HepG2 (cell line): ENCODE data around the gene LRRFIP2. TPM values are rescaled to one million over a fixed set of nuclear protein-coding genes. Genes with fewer than 3 reads are reported as not detected.

Experiments
- CENPX ChIP-seq: sonication (generic); formaldehyde crosslinking; IDR thresholded peaks from 2 replicates; pipeline ENCODE4 v1.9.0; 2021; ENCODE audit warnings: mild to moderate bottlenecking, missing genetic modification reagents, moderate library complexity
- DNMT3B ChIP-seq: conservative IDR thresholded peaks from 2 replicates; pipeline ENCODE4 v1.6.1; 2016; ENCODE audit warnings: missing biosample characterization, control low read depth
- HDAC1 ChIP-seq: sonication (generic); formaldehyde crosslinking; IDR thresholded peaks from 2 replicates; pipeline ENCODE4 v1.5.1; 2020; ENCODE audit warnings: mild to moderate bottlenecking, missing genetic modification reagents
- HOXA9 ChIP-seq: sonication (generic); formaldehyde crosslinking; IDR thresholded peaks from 2 replicates; pipeline ENCODE4 v1.8.1; 2022; ENCODE audit warnings: missing genetic modification reagents, mild to moderate bottlenecking, moderate library complexity, borderline replicate concordance
- NFRKB ChIP-seq: fragments of 450-650 bp; IDR thresholded peaks from 2 replicates; pipeline ENCODE4 v1.6.1; 2017
- NR2F6 ChIP-seq, 2 experiments: IDR thresholded peaks; 2 replicates each; pipeline ENCODE4 v1.6.1; 2016; ENCODE audit warnings: antibody characterized with exemption in 1 of 2, mild to moderate bottlenecking in 1 of 2
- PHF20 ChIP-seq: sonication (generic); formaldehyde crosslinking; IDR thresholded peaks from 2 replicates; pipeline ENCODE4 v1.5.0; 2020; ENCODE audit warnings: mild to moderate bottlenecking, missing genetic modification reagents
- POLR2AphosphoS2 ChIP-seq: IDR thresholded peaks from 2 replicates; pipeline ENCODE4 v1.6.1; 2011; ENCODE audit warnings: low read depth, low read length, improper control_type of control experiment
- RAD21 ChIP-seq: fragments of 450-650 bp; formaldehyde crosslinking; IDR thresholded peaks from 2 replicates; pipeline ENCODE4 v1.5.0; 2020; ENCODE audit warnings: mild to moderate bottlenecking
- TBX3 ChIP-seq: fragments of 450-650 bp; IDR thresholded peaks from 2 replicates; pipeline ENCODE4 v1.6.1; 2017; ENCODE audit warnings: antibody characterized with exemption, mild to moderate bottlenecking, inconsistent platforms, borderline replicate concordance
- ZFP36 ChIP-seq: fragments of 150-350 bp; IDR thresholded peaks from 2 replicates; pipeline ENCODE4 v1.6.1; 2018; ENCODE audit warnings: borderline replicate concordance, low read length, low read depth; ENCODE audit not compliant: partially characterized antibody
- ZFP82 ChIP-seq: sonication (generic); formaldehyde crosslinking; IDR thresholded peaks from 2 replicates; pipeline ENCODE4 v1.5.1; 2020; ENCODE audit warnings: mild to moderate bottlenecking, missing genetic modification reagents, borderline replicate concordance
- ZIK1 ChIP-seq: sonication (generic); formaldehyde crosslinking; IDR thresholded peaks from 2 replicates; pipeline ENCODE4 v1.5.0; 2020; ENCODE audit warnings: mild to moderate bottlenecking, low read depth, missing genetic modification reagents, borderline replicate concordance
- ZNF136 ChIP-seq: sonication (generic); formaldehyde crosslinking; IDR thresholded peaks from 2 replicates; pipeline ENCODE4 v1.8.1; 2022; ENCODE audit warnings: low read depth, mild to moderate bottlenecking, moderate library complexity, missing genetic modification reagents
- ZNF432 ChIP-seq: sonication (generic); formaldehyde crosslinking; IDR thresholded peaks from 2 replicates; pipeline ENCODE4 v1.5.0; 2020; ENCODE audit warnings: missing genetic modification reagents, mild to moderate bottlenecking, borderline replicate concordance
- ZNF446 ChIP-seq: sonication (generic); formaldehyde crosslinking; IDR thresholded peaks from 2 replicates; pipeline ENCODE4 v1.5.0; 2020; ENCODE audit warnings: mild to moderate bottlenecking, missing genetic modification reagents
- ZNF678 ChIP-seq: sonication (generic); formaldehyde crosslinking; IDR thresholded peaks from 2 replicates; pipeline ENCODE4 v1.4.0; 2020; ENCODE audit warnings: mild to moderate bottlenecking, missing genetic modification reagents
- ZNF737 ChIP-seq: sonication (generic); formaldehyde crosslinking; IDR thresholded peaks from 2 replicates; pipeline ENCODE4 v1.5.0; 2020; ENCODE audit warnings: missing genetic modification reagents, mild to moderate bottlenecking, borderline replicate concordance
- polyA plus RNA-seq, 8 experiments: library from polyadenylated mRNA; depleted of rRNA in 3 of 8; stranded (reverse) in 7 of 8; unstranded in 1 of 8; fragments of >200 nt; fragmentation: Illumina TruSeq in 4 of 8; extraction: Trizol in 4 of 8; gene quantifications; 2 replicates each; pipeline versions ENCODE4 v1.2.1 to v1.2.3, GENCODE V29; 2011 to 2016; ENCODE audit warnings: low read depth in 4 of 8, missing spikeins in 1 of 8, mixed read lengths in 1 of 8; ENCODE audit not compliant: insufficient read depth in 1 of 8
- total RNA-seq, 5 experiments: library from RNA; depleted of rRNA; stranded (reverse); fragments of >200 nt; fragmentation: Illumina TruSeq; extraction: Trizol; gene quantifications; 2 replicates each; pipeline ENCODE4 v1.2.3, GENCODE V29; 2016; ENCODE audit warnings: low read depth in 1 of 5
- TF ChIP-seq, protein P1 (sequence below): IDR thresholded peaks from 2 replicates; pipeline ENCODE4 v1.6.1; 2016; ENCODE audit warnings: missing biosample characterization, missing genetic modification reagents, low read depth
- TF ChIP-seq, protein P2 (sequence below): sonication (generic); formaldehyde crosslinking; IDR thresholded peaks from 2 replicates; pipeline ENCODE4 v1.5.0; 2020; ENCODE audit warnings: mild to moderate bottlenecking, low read depth, missing genetic modification reagents, borderline replicate concordance
- TF ChIP-seq, protein P3 (sequence below): sonication (generic); formaldehyde crosslinking; IDR thresholded peaks from 2 replicates; pipeline ENCODE4 v1.4.0; 2020; ENCODE audit warnings: low read depth, mild to moderate bottlenecking, missing genetic modification reagents
- TF ChIP-seq, protein P4 (sequence below): sonication (generic); formaldehyde crosslinking; IDR thresholded peaks from 2 replicates; pipeline ENCODE4 v1.4.0; 2020; ENCODE audit warnings: missing genetic modification reagents
- TF ChIP-seq, protein P5 (sequence below): sonication (generic); formaldehyde crosslinking; IDR thresholded peaks from 2 replicates; pipeline ENCODE4 v1.9.0; 2021; ENCODE audit warnings: missing genetic modification reagents, mild to moderate bottlenecking, borderline replicate concordance
- TF ChIP-seq, protein P6 (sequence below): sonication (generic); formaldehyde crosslinking; IDR thresholded peaks from 2 replicates; pipeline ENCODE4 v1.4.0; 2020; ENCODE audit warnings: missing genetic modification reagents

The LRRFIP2 gene
- total and polyA plus RNA-seq, 2 of the 13 experiments (the other 11 are each of a cell fraction or from before 2014, with no cell fraction given) = 13.5 to 32.2 TPM

DNA sequence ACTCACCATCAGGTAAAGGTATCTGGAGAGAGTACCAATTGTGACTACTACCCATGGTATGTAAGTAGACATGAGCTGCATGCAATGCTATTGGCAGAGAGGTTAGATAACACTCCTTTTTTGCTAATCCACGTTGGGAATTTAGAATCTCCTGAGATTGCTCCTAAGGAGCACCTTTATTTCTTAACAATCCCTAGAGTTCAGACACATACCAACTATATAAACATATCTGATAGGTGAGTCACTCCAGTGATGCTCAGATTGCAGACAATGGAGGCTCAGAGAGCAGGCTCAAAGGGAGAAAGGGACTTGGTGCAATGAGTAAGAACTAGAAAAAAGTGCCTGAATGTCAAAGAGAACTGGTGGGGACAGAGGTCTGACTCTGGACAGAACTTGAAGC, 47.0 kb upstream of the LRRFIP2 start (continued):
- TF ChIP-seq, protein P1, sequence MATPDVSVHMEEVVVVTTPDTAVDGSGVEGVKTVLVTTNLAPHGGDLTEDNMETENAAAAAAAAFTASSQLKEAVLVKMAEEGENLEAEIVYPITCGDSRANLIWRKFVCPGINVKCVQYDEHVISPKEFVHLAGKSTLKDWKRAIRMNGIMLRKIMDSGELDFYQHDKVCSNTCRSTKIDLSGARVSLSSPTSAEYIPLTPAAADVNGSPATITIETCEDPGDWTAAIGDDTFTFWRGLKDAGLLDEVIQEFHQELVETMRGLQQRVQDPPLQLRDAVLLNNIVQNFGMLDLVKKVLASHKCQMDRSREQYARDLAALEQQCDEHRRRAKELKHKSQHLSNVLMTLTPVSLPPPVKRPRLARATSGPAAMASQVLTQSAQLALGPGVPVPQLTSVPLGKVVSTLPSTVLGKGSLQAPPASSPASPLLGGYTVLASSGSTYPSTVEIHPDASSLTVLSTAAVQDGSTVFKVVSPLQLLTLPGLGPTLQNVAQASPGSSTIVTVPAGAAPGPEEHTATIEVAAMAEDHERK (CRISPR knock-in tag) = no peak
- TF ChIP-seq HOXA9 (CRISPR knock-in tag) (no peak), CENPX (CRISPR knock-in tag) (no peak), NR2F6 (IDR thresholded peaks at IDR 0.05) (no peak), NR2F6 (CRISPR knock-in tag; IDR thresholded peaks at IDR 0.05) (no peak), ZNF432 (CRISPR knock-in tag) (no peak), ZFP82 (CRISPR knock-in tag) (no peak), ZNF678 (no peak), ZIK1 (no peak), RAD21 (CRISPR knock-in tag) (no peak), ZNF136 (CRISPR knock-in tag) (no peak), TBX3 (no peak), DNMT3B (CRISPR knock-in tag) (no peak), NFRKB (no peak), PHF20 (no peak), ZNF737 (CRISPR knock-in tag) (no peak), ZFP36 (no peak), ZNF446 (CRISPR knock-in tag) (no peak), POLR2AphosphoS2 (no peak), HDAC1 (CRISPR knock-in tag) (no peak)
- TF ChIP-seq, protein P2, sequence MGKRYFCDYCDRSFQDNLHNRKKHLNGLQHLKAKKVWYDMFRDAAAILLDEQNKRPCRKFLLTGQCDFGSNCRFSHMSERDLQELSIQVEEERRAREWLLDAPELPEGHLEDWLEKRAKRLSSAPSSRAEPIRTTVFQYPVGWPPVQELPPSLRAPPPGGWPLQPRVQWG (CRISPR knock-in tag) = no peak
- TF ChIP-seq, protein P3, sequence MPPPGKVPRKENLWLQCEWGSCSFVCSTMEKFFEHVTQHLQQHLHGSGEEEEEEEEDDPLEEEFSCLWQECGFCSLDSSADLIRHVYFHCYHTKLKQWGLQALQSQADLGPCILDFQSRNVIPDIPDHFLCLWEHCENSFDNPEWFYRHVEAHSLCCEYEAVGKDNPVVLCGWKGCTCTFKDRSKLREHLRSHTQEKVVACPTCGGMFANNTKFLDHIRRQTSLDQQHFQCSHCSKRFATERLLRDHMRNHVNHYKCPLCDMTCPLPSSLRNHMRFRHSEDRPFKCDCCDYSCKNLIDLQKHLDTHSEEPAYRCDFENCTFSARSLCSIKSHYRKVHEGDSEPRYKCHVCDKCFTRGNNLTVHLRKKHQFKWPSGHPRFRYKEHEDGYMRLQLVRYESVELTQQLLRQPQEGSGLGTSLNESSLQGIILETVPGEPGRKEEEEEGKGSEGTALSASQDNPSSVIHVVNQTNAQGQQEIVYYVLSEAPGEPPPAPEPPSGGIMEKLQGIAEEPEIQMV (CRISPR knock-in tag) = no peak
- TF ChIP-seq, protein P4, sequence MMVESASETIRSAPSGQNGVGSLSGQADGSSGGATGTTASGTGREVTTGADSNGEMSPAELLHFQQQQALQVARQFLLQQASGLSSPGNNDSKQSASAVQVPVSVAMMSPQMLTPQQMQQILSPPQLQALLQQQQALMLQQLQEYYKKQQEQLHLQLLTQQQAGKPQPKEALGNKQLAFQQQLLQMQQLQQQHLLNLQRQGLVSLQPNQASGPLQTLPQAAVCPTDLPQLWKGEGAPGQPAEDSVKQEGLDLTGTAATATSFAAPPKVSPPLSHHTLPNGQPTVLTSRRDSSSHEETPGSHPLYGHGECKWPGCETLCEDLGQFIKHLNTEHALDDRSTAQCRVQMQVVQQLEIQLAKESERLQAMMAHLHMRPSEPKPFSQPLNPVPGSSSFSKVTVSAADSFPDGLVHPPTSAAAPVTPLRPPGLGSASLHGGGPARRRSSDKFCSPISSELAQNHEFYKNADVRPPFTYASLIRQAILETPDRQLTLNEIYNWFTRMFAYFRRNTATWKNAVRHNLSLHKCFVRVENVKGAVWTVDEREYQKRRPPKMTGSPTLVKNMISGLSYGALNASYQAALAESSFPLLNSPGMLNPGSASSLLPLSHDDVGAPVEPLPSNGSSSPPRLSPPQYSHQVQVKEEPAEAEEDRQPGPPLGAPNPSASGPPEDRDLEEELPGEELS (CRISPR knock-in tag) = no peak
- TF ChIP-seq, protein P5, sequence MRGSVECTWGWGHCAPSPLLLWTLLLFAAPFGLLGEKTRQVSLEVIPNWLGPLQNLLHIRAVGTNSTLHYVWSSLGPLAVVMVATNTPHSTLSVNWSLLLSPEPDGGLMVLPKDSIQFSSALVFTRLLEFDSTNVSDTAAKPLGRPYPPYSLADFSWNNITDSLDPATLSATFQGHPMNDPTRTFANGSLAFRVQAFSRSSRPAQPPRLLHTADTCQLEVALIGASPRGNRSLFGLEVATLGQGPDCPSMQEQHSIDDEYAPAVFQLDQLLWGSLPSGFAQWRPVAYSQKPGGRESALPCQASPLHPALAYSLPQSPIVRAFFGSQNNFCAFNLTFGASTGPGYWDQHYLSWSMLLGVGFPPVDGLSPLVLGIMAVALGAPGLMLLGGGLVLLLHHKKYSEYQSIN = no peak
- TF ChIP-seq, protein P6, sequence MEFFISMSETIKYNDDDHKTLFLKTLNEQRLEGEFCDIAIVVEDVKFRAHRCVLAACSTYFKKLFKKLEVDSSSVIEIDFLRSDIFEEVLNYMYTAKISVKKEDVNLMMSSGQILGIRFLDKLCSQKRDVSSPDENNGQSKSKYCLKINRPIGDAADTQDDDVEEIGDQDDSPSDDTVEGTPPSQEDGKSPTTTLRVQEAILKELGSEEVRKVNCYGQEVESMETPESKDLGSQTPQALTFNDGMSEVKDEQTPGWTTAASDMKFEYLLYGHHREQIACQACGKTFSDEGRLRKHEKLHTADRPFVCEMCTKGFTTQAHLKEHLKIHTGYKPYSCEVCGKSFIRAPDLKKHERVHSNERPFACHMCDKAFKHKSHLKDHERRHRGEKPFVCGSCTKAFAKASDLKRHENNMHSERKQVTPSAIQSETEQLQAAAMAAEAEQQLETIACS (CRISPR knock-in tag) = no peak
